MCF 10A (cell line): ENCODE results near the gene FMNL1. TPM values are rescaled to one million over a fixed set of nuclear protein-coding genes. Genes with fewer than 3 reads are reported as not detected.

Source experiments
- BruUV-seq: library from RNA; stranded (reverse); fragments of 400-500 nt; replicated peaks from 2 replicates; lab custom pipeline; 2021; lab: Mats Ljungman, UMichigan
- CTCF ChIA-PET: fragments of 300-600 bp; sonication (Branson Sonifier 250); formaldehyde crosslinking; extraction: SDS; loops from one replicate; lab custom pipeline; 2021; ENCODE audit warnings: antibody characterized with exemption, inconsistent platforms; lab: Yijun Ruan, JAX
- POLR2A ChIA-PET: fragments of 300-600, 350-650 bp; sonication (Branson Sonifier 250); formaldehyde crosslinking; extraction: SDS; loops from one replicate; lab custom pipeline; 2020; ENCODE audit warnings: antibody characterized with exemption, inconsistent platforms; lab: Yijun Ruan, JAX
- DNase-seq: peaks from one replicate; pipeline ENCODE4 v3.0.0-alpha.2; 2018; ENCODE audit not compliant: unreplicated experiment
- H3K27ac Mint-ChIP-seq: one replicate; pipeline ENCODE4 v1.8.0; 2022; ENCODE audit warnings: mild to moderate bottlenecking, low read depth, mixed read lengths; ENCODE audit not compliant: unreplicated experiment
- H3K27me3 Mint-ChIP-seq: one replicate; pipeline ENCODE4 v1.8.0; 2022; ENCODE audit warnings: mixed read lengths; ENCODE audit not compliant: insufficient read depth, unreplicated experiment
- H3K36me3 Mint-ChIP-seq: one replicate; pipeline ENCODE4 v1.8.0; 2022; ENCODE audit warnings: mild to moderate bottlenecking, moderate library complexity, mixed read lengths; ENCODE audit not compliant: insufficient read depth, unreplicated experiment
- H3K4me1 Mint-ChIP-seq: one replicate; pipeline ENCODE4 v1.8.0; 2022; ENCODE audit warnings: mixed read lengths; ENCODE audit not compliant: insufficient read depth, unreplicated experiment
- H3K4me3 Mint-ChIP-seq: one replicate; pipeline ENCODE4 v1.8.0; 2022; ENCODE audit warnings: mild to moderate bottlenecking, moderate library complexity, mixed read lengths; ENCODE audit not compliant: unreplicated experiment
- H3K9me3 Mint-ChIP-seq: one replicate; pipeline ENCODE4 v1.8.0; 2022; ENCODE audit warnings: mixed read lengths; ENCODE audit not compliant: unreplicated experiment
- intact Hi-C: fragments of 100-400 bp; cut with micrococcal nuclease; formaldehyde crosslinking; loops from 2 replicates; pipeline ENCODE4 v1.14.1; 2022
- total RNA-seq: library from RNA; stranded (reverse); gene quantifications from 2 replicates; pipeline ENCODE4 v1.2.3, GENCODE V29; 2022
- TF ChIP-seq, protein P1 (sequence below): fragments of 200-600 bp; IDR thresholded peaks from one replicate; pipeline ENCODE4 v1.8.0; 2022; ENCODE audit warnings: antibody characterized with exemption, mild to moderate bottlenecking; ENCODE audit not compliant: unreplicated experiment

FMNL1 gene
- total RNA-seq, 1 experiment from 2014 or later = 28.1 TPM

DNA sequence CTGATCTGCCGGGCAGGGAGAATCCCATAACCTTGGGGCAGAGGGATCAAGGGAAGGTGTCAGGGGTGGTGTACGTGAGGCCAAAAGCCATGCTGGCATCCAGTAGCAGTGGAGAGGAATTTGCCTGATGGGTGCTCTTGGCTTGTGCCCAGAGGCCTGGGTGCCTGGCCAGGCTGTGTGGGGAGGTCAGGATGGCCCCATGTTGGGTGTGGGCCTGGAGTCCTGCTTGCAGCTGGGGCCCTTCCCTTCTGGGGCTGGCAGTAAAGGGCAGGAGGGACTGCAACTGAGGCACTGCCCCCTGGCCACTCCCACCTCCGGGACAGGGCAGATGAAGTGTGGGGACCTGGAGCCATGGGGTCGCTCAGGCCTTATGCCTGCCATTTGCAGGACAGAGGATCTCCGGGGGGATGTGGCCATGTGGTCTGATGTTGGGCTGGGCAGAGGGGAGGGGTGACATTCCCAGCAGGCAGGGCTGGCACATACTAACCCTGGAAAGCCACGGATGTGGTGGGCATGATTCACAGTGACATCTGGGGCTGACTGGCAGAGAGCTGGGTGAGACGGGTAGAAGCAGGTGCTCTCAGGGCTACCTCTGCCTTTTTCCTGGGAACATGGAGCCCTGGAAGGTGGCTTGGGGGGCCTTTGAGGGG is 3.5 kb downstream of the FMNL1 start:
- TF ChIP-seq, protein P1, sequence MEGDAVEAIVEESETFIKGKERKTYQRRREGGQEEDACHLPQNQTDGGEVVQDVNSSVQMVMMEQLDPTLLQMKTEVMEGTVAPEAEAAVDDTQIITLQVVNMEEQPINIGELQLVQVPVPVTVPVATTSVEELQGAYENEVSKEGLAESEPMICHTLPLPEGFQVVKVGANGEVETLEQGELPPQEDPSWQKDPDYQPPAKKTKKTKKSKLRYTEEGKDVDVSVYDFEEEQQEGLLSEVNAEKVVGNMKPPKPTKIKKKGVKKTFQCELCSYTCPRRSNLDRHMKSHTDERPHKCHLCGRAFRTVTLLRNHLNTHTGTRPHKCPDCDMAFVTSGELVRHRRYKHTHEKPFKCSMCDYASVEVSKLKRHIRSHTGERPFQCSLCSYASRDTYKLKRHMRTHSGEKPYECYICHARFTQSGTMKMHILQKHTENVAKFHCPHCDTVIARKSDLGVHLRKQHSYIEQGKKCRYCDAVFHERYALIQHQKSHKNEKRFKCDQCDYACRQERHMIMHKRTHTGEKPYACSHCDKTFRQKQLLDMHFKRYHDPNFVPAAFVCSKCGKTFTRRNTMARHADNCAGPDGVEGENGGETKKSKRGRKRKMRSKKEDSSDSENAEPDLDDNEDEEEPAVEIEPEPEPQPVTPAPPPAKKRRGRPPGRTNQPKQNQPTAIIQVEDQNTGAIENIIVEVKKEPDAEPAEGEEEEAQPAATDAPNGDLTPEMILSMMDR = no peak
- Mint-ChIP-seq H3K36me3 (peaks cover 6% of the 10 kb centered on the region), H3K4me1 (peaks cover 60% of the 10 kb centered on the region), H3K4me3 (no peak overlapping the region), H3K27ac (peak overlapping the region; percentile 91), H3K27me3 (no peaks in the 10 kb centered on the region), H3K9me3 (no peaks in the 10 kb centered on the region)
- intact Hi-C loops = no loop called here
- CTCF ChIA-PET = interaction anchor here (0.6 to 2.3 kb wide), 4 partner anchors 10 to 399 kb away, joined by 3 to 17 read pairs (median 8); partner anchors contain the start of gene ACBD4
- peak; percentile 60 for DNase-seq
- POLR2A ChIA-PET = interaction anchor here (0.6 to 1.5 kb wide), 4 partner anchors 22 to 168 kb away, joined by 3 to 5 read pairs (median 3); partner anchors contain the start of gene HEXIM1
- BruUV-seq = no TSS peak

DNA sequence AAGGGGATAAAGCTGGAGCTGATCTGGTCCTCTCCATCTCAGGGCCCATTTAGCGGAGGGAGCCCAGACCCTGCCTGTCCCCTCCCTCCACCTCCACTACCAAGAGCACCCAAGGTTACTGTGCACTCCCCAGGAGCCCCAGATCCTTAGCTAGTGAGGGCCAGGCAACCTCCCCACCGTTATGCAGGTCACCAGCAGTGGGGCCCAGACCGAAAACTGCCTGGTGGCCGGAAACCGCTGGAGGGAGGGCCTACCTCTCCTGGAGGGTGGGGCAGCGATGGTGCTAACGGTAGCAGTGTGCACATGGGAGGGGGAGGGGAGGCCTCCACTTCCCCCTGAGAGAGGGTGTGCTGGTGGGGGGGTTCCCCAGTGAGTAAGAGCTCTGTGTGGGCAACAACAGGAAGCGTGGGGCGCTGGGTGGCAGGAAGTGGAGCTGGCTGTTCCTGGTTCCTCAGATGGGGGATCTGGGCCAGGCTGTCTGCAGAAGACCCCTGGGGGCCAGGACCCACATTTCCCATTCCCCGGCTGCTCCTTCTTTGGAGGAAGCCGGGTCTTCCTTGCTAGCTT is 4.4 kb downstream of the FMNL1 start:
- H3K27me3 Mint-ChIP-seq = no peaks in the 10 kb centered on the region
- ChIA-PET CTCF (interaction anchor here (0.8 to 2.3 kb wide), 4 partner anchors 10 to 159 kb away, joined by 3 to 17 read pairs (median 8); partner anchors contain the start of gene ACBD4), POLR2A (interaction anchor here (0.7 to 1.5 kb wide), 3 partner anchors 21 to 167 kb away, joined by 3 to 5 read pairs (median 3); partner anchors contain the start of gene HEXIM1)
- no TSS peak for BruUV-seq
- TF ChIP-seq, protein P1 = no peak
- peak overlapping the region; percentile 91 for H3K27ac Mint-ChIP-seq
- no peak for DNase-seq
- H3K4me1 Mint-ChIP-seq = peaks cover 65% of the 10 kb centered on the region
- H3K9me3 Mint-ChIP-seq = no peaks in the 10 kb centered on the region
- intact Hi-C loops = no loop called here
- peaks cover 6% of the 10 kb centered on the region for H3K36me3 Mint-ChIP-seq
- H3K4me3 Mint-ChIP-seq = no peak overlapping the region

DNA sequence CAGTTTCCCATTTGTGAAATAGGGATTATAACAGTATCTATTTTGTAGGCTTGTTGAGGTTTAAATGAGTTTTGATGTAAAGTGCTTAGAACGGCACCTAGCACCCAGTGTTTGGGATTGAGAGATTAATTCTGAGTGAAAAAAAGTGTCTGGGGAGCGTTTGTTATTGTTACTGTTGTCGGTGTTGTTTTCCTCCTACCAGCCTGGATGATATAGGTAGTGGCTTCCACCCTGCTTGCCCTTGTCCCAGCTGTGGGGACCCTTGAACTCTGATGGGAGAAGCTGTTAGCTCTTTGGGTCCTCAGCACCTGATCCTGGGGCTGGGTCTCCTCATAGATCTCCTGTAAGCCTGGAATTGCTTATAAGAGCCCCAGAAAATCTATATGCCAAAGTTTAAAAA is 4.9 kb downstream of the FMNL1 start:
- CTCF ChIA-PET = interaction anchor here (0.8 to 2.3 kb wide), 4 partner anchors 9 to 159 kb away, joined by 3 to 17 read pairs (median 8); partner anchors contain the start of gene ACBD4
- Mint-ChIP-seq H3K4me3 (no peak overlapping the region), H3K27me3 (no peaks in the 10 kb centered on the region), H3K36me3 (peaks cover 6% of the 10 kb centered on the region), H3K27ac (peak overlapping the region; percentile 91), H3K4me1 (peaks cover 65% of the 10 kb centered on the region), H3K9me3 (no peaks in the 10 kb centered on the region)
- TF ChIP-seq, protein P1 = no peak
- intact Hi-C loops = no loop called here
- POLR2A ChIA-PET = interaction anchor here (1.5 kb wide), 1 partner anchor 78 kb away, joined by 5 read pairs; the partner anchor contains the start of gene HEXIM1
- no peak for DNase-seq
- no TSS peak for BruUV-seq
